Hematopoietic multipotent progenitor cell treated with erythropoietin and hydrocortisone succinate and interleukin-3 and kit ligand, for 6 days (in vitro differentiated cells): ENCODE data around the gene GIGYF1.
"Not testable (repeated sequence)": the region's sequence is repeated elsewhere in the genome, so short reads cannot be mapped to it uniquely, and the experiment has no call there.

Experiments
- DNase-seq: peaks from one replicate; pipeline ENCODE4 v3.0.0-alpha.2; 2015

GIGYF1 gene

DNA sequence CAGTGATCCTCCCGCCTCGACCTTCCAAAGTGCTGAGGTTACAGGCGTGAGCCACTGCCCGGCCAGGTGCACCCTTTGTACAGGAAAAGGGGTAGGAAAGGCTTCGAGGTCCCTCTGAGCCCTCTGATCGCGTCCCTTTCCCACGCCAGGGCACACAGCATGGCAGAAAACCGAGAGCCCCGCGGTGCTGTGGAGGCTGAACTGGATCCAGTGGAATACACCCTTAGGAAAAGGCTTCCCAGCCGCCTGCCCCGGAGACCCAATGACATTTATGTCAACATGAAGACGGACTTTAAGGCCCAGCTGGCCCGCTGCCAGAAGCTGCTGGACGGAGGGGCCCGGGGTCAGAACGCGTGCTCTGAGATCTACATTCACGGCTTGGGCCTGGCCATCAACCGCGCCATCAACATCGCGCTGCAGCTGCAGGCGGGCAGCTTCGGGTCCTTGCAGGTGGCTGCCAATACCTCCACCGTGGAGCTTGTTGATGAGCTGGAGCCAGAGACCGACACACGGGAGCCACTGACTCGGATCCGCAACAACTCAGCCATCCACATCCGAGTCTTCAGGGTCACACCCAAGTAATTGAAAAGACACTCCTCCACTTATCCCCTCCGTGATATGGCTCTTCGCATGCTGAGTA, 12.7 kb upstream of the GIGYF1 start:
- DNase-seq = peak; percentile 12

DNA sequence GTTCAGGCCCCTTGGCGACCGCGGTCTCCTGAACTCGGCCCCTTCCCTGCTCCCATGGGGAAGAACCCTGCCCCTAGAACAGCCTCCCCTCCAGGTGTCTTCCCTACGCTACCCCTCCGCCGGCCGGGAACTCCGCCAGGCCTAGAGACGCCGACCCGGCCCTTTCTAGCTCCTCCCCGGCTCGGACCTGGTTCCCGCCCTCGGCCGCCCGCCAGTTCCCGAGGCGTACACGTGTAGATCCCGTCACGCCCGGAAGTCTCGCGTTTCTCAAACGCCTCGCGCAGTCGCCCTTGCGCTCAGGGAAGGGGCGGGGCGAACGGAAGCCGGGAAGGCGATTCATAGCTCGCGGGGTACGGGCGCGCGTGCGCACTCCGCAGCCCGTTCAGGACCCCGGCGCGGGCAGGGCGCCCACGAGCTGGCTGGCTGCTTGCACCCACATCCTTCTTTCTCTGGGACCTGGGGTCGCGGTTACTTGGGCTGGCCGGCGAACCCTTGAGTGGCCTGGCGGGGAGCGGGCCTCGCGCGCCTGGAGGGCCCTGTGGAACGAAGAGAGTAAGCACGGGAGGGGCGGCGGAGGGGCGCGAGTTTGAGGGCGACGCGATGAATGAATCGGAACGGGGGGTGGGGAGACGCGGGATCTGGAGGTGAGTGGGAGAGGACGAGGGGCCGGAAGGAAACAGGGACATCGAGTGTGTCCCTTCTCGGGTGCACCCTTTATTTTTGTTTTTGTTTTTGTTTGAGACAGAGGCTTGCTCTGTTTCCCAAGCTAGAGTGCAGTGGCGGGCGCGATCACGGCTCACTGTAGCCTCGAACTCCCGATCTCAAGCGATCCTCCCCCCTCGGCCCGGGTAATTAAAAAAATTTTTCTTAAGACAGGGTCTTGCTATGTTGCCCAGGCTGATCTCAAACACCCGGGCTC, 12.0 kb upstream of the GIGYF1 start, which contains the start of gene POP7:
Gene POP7, plus strand, starts transcription at position 369 of the 919 bp plus-strand sequence. CDS start 710 bp downstream, outside the sequence.
- DNase-seq = peak; percentile 99

DNA sequence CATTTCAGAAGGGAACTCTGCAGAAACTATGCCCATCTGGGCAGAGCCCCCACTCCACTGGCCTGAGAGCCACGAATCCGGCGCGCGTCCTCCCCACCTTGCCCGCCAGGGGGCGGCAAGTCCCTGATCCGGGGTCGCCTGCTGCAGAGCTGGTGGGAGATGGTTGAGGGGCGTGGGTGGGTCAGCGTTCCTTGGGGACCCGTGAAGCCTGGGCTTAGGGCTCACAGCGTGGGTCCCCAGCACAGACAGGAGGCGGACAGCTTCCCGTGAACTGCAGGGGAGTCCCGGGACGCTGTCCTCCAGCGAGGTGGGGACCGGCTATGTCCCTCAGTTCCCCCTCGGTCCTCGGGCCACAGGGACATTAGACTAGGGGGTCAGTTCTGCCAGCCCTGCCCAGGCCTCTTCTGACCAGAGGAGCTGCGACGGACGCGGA, 11.3 kb upstream of the GIGYF1 start:
- DNase-seq = peak; percentile 85

DNA sequence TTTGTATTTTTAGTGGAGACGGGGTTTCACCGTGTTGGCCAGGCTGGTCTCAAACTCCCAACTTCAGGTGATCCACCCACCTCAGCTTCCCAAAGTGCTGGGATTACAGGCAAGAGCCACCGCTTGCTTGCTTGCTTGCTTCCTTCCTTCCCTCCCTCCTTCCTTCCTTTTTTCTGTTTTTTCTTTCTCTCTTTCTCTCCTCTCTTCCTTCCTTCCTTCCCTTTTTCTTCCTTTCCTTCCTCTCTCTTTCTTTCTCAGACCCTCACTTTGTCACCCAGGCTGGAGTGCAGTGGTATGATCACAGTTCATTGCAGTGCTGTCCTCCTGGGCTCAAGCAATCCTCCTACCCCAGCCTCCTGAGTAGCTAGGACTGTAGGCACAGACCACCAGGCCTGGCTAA, 7.0 kb upstream of the GIGYF1 start:
- not testable (repeated sequence) for DNase-seq

DNA sequence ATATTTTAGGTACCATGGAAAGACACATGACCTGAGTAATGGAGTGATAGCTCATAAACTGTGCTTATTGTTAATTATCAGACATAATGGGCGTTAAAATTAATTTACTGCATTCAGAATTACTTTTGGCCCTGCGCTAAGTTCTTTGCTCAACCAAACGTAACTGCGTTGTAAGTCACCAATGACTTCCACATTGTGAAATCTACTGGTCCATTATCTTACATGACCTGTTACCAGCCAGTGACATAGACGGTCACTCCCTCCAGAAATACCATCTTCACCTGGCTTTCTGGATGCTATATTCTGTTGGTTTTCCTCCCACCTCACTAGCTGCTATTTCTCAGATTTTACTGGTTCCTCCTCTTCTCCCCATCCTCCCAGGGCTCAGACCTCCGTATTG, 5.0 kb upstream of the GIGYF1 start:
- DNase-seq = no peak

DNA sequence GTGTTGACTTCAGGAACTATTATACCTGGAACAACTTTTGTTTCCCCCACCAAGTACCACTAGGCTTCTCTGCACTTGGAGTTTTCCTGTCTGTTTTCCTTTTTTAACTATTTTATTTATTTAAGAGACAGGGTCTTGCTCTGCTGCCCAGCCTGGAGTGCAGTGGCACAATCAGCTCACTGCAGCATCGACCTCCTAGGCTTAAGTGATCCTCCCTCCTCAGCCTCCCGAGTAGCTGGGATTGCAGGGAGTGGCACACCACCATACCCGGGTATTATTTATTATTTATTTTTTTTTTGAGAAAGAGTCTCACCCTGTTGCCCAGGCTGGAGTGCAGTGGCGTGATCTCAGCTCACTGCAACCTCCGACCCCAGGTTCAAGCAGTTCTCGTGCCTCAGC, 2.1 kb upstream of the GIGYF1 start:
- DNase-seq = no peak

DNA sequence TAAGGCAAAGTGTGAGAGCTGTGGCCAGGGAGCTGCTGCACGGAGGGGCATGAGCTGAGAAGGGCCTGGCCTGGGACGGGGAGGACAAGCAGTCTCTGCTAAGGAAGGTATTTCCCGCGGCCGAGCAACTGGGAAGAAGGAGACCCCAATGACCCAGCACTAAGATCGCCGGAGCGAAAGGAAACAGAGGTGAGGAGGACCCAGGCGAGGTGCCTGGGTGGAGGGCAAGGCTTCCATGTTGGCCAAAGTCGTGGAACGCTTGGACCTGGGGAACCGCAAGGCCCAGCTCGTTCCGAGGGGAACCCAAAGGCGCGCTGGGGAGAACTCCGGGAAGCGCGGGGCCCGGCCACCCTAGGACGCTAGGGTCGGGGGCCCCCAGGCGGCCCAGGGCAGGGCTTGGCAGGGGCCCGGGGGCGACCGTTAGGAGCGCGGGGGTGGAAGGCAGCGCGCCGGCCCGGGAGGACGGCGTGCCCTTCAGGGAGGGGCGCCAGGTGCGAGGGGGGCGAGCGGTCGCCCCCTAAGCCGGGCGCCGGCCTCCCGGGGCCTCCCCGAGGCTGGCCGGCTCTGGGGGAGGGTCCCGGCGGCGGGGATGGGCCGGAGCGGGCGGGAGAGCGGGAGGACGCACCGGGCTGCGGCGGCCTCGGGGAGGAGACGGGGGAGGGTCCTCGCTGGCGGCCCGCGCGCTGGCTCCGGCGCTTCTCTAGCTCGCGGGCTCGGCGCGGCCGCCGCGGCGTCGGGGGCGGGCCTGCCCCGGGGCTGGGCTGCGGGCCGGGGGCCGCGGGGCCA, 545 bp downstream of the GIGYF1 start:
- DNase-seq = no peak

DNA sequence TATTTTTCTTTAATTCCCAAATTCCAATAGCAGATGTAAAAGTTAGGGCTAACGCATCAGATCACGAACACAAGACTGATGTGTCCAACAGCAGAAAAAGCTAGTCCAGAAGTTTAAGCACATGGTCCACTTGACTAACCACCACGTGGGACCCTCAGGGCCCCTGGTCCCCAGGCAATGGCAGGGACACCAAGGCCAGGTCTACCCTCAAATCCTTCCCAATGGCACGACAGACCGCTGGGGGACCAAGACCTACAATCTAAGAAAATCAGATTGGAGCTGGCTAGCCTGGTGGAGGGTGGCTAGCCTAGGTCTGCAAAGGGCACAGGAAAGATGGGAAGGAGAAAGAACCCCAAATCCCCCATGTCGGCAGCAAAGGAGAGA, 1.5 kb downstream of the GIGYF1 start:
- peak; percentile 22 for DNase-seq

DNA sequence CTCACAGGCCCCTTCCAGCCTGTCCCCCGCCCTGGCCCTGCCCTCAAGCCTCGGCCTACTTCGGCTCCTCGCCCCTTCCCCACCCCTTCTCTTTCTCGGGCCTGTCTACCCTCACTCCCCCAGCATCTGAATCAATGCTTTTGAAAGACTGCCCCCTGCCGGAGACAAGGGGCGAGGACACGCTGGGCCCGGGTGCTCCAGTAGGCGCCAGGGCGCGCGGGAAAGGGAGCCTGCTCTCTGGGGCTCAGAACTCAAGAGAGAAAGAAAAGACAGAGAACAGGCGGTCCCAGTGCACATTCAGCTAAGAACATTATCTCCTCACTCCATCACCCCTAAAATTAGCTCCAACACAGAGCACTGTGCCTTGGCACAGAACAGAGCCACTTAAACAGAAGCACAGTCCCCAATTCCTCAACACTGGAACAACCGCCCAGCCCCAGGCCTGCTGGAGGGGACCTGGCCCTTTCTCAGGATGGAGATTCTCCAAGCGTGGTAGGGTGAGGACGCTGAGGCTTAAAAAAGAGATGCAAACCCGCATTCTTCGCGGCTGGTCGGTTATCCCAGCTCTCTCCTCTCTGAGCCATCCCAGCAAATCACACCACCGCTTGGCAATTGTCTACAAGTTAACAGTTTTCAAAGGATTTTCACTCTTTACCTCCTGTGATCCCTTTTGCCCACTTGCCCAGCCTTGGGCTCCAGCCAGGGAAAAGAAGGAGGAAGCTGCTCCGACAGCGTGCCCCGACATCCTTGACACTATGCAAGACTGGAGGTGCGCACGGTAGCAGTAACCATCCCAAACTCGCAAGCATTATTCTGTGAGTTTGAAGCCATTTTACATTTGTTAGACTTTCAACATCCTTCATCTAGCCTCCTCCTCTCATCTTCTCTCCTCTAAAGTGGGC, 2.1 kb downstream of the GIGYF1 start:
- peak; percentile 91 for DNase-seq

DNA sequence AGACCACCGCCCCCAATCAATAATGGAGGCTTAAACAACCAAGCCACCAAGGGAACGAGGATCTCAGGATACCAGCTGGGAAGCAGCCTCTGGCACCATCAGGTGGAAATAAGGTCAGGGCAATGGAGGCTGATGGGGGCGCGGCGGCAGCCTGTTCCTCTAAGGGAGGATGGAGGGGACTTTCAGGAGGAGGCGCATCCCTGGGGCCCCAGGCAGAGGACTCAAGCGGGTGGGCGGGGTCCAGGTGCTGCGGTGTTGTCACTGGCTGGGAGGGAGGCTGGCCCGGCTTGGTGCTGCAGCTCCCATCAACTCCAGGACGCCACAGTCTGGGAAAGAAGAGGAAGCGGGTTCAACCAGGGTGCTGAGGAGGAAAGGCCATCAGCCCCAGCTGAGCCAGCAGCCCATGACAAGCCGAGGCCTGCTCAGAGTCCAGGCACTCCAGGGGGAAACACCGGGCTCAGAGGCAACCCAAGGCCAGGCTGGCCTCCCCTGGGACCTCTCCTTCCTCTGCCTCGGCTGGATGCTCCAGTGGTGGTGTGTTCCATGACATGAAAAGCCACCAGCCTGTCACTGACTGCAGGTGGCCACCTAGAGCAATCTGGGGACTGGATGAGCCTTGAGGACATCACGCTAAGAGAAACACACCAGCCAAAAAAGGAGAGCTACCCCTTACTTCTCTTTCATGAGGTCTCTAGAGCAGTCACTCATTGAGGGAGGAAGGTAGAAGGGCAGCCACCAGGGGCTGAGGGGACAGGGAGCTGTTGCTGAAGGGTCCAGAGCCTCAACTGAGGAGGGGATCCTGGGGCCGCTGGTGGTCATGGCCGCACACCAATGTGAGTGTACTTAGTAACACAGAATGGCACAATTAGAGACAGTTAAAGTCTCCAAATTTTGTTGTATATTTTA, 4.6 kb downstream of the GIGYF1 start:
- DNase-seq = peak; percentile 27

DNA sequence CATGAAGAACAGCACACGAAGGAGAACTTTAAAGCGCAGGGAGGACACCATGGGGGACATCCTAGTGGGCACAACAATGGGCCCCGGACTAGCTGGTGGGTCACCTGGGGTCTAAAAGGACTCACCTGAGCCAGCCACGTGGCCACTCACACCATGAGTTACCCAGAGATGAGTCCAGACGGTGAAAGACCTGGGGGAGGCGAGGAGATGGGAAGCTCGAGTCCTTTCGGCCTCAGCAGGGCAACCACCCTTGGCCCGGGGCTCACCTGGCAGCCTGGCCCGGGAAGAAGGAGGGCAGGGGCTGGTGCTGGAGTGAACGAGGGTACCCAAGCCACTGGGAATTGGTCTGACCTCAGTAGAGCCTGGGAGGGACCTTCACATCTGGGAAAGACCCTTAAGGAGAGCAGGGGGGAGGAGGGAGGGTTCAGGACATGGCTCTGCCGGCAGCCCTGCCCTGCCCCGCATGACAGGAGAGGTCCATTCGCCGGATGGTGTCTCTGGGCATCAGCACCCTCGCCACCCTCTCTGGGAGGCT, 5.7 kb downstream of the GIGYF1 start:
- DNase-seq = no peak

DNA sequence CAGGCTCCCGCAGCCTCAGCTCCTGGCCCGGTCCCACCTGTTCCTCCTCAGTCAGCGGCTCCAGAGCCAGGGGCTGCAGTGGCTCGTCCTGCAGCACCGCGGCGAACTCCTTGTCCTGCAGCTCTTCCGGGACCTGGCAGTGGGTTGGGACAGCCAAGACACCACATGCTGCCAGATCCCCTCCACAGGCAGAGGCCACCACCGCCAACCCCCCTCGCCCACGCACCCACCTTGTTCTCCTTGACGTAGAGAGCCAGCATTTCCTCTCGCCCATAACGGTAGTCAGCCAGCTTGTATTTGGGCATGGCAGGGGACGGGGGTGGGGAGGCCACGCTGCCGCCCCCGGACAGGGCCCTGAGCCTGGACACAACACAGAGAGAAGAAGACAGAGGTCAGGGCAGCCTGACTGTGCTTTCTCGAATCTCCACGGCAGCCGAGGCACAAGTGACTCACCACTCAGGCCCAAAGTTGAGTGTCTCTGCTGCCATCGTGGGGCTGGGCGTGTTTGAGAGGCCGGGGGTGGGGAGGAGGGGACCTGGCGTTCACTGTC, 6.2 kb downstream of the GIGYF1 start:
- DNase-seq = no peak

DNA sequence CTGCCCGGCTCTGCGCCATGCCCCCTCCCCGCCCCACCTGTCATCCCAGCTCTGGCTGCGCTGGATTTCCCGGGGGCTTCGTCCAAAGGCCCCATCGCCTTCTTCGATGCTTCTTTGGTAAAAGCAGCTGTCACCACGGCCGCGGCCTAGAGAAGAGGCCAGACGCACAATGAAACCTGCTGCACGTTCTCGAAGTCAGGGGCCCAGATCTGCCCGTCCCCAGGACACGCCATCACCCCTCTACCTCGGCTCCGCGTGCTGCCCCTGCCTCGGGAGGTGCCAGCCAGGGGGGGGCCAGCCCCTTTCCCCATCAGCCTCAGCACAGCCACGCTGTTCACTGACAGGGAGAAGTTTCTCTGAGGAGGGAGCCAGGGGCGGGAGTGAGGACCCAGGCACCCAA, 6.8 kb downstream of the GIGYF1 start:
- DNase-seq = no peak

DNA sequence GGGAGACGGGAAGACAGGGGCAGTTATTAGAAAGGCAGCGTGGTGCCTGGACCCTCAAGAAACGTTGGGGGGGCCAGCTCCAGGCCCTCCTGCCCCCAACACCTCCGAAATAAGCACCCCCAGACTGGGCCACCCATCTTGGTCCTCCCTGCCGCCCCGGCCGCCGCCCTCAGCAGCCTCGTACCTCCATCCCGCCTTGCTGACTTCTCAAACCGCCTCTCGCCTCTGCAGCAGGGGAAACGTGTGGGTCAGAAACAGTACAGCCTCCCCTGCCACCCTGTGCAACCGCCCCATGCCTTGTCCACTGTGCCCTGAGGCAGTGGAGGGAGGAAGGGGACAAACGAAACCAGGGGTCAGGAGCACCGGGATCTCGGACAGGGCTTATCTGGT, 7.2 kb downstream of the GIGYF1 start:
- no peak for DNase-seq

DNA sequence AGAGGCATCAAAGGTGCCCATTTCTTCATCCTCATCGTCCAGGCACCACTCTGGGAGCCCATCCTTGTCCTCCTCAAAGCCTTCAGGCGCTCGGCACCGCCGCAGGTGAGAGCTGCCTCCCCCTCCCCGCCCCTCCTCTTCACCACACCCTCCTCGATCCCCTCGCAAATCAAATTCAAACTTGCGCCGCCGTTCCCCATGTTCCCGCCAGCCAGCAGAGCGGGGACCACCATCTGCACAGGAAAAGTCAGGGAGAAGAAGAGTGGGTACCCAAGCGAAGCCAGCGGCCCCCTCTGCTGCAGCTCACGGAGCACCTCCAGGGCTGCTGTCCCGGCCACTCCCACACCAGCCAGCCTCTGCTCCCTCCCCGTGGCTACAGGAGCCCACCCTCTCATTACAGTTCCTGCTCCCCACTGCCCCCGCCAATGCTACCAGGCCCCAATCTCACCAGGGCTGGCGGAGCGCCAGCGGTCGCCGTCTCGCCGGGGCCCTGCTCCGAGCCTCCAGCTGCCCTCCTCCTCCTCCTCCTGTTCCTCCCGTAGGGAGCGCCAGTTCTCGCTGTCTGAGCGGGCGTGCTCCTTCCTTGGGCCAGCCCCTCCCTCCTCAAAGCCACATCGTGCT, 7.7 kb downstream of the GIGYF1 start:
- DNase-seq = no peak

DNA sequence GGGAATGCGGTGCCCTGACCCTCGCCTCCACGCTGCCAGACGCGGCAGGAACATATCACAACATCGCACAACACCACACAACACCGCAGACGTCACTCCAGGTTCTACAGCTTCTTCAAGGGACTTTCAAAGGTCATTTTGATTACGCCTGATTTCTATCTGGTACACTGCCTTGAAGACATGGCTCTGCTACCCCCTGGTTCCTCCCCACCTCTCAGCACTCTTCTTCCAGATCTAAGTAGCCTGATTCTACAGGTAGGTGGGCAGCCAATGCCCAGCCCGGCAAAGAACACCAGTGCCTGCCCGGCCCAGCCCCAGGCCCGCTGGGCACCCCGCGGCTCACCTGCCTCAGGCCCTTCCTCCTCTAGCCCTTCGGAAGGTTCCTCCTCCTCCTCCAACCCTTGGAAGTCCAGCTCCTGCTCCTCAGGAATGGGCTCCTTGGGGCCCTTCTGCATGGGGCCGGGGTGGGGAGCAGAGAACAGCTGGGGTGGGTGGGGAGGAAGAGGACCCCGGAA, 8.4 kb downstream of the GIGYF1 start:
- no peak for DNase-seq

DNA sequence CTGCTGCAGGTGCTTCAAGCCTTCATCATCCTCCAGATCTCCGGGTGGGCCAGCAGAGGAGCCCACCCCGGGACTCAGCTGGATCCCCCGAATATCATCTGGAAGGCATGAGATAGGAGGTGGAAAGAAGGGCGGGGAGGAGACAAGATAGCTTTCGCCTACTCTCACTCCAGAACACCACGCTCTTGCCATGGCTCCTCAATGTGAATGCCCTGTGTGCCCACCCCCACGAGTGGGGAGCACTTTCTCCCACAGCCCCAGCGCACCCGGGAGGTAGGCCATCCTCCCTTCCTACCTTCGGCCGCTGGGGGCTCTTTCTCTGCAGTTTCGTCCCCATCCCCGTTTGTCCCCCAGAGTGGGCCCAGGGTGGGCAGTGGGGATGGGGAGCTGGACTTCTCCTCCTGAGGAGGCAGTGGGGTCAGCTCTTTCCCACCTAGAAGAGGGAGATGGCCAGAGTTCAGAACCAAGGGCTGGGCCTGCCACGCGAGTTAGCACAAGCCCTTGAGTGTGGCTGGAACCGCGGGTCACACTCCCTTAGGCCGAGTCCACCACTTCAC, 8.9 kb downstream of the GIGYF1 start:
- no peak for DNase-seq

DNA sequence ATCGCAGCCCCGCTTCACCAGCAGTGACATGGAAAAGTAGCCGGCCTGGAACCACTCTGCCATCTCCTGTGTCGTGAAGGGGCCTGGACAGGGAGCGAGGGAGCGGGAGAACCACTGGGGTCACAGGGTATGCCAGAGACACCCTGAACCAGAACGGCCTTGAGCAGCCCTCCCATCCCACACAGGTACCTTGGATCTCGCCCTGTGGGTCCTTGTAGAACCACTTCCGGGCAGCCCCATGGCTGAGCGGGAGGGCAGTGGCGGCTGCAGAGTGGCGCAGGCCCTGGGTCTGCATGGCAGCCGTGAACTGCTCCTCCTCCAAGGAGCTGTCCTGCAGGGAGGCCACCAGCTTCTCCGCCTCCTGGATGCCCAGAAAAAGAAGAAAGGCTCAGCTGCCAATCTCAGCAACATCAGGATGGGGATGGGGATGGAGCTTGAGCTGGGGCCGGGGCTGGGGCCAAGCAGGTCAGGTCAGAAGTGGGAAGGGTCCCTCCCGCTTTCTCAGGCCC, 9.5 kb downstream of the GIGYF1 start:
- DNase-seq = no peak
